Measurements from ENCODE around the gene RPA3.

The RPA3 gene

DNA sequence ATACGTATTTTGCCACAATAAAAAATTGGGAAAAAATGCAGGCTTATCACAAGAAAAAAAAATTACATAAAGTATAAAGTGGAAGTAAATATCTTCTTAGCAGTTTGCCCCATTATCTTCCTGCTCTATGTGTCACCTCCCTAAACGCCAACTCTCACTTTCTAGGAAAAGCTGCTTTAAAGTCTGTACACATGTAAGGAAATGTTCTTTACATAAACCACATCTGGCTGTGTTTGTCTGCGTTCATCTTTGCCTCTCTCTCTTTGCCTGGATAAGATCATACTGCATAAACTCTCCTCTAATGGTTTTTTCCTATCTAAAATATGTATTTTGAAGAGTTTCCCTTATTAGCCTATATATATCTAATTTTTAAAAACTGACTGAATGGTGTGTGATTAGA, 100.9 kb downstream of the RPA3 start:
- TF ChIP-seq, protein P1, sequence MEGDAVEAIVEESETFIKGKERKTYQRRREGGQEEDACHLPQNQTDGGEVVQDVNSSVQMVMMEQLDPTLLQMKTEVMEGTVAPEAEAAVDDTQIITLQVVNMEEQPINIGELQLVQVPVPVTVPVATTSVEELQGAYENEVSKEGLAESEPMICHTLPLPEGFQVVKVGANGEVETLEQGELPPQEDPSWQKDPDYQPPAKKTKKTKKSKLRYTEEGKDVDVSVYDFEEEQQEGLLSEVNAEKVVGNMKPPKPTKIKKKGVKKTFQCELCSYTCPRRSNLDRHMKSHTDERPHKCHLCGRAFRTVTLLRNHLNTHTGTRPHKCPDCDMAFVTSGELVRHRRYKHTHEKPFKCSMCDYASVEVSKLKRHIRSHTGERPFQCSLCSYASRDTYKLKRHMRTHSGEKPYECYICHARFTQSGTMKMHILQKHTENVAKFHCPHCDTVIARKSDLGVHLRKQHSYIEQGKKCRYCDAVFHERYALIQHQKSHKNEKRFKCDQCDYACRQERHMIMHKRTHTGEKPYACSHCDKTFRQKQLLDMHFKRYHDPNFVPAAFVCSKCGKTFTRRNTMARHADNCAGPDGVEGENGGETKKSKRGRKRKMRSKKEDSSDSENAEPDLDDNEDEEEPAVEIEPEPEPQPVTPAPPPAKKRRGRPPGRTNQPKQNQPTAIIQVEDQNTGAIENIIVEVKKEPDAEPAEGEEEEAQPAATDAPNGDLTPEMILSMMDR (IDR thresholded peaks at IDR 0.05; ENCODE audit: low read depth, low read length, missing control alignments) = no peak
- Histone ChIP-seq H3K4me3 (ENCODE audit: low read depth, low read length) (no peak overlapping the region), H3K27me3 (replicated peaks) (no peaks in the 10 kb centered on the region), H3K36me3 (replicated peaks) (no peaks in the 10 kb centered on the region), H3K27ac (no peak overlapping the region)
- DNase-seq = no peak
- in situ Hi-C loops (cut with HindIII; ENCODE audit: low pct_ligation_motif_present, low sequenced_read_pairs) = no loop called here

DNA sequence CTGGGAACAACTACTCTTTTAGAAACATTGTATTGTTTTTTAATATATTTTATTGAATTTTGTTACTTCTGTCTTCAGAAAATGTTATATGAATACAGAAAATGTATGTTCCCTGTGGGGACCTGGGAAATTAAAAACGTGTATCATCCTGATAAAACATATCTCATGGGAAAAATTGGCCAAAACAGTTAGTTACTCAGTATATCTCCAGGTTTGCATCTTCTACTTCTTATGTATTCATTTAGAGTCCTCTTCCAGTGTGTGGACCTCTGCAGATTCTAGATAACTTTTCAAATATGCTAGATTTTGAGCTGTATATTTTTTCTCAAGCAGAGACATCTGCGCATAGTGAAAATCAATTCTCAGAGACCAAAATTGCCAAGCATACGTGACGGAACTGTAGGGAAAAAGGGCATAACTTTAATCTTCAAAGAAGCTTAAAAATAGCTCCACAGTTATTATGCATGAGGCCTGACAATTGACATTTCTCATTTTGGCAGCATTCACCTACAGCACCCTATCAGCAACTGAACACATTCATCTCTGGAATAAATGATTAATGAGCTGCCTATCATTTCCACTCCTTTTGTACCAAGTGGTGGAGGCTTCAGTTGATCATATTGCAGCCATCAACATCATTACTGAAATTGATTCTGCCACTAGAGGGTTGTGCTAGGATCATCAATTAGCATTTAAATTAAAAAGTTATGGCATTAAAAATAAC, 104.2 kb downstream of the RPA3 start:
- Histone ChIP-seq H3K27ac (no peak overlapping the region), H3K36me3 (replicated peaks) (no peaks in the 10 kb centered on the region), H3K4me3 (ENCODE audit: low read depth, low read length) (no peak overlapping the region), H3K27me3 (replicated peaks) (no peaks in the 10 kb centered on the region)
- no peak for DNase-seq
- in situ Hi-C loops (cut with HindIII; ENCODE audit: low pct_ligation_motif_present, low sequenced_read_pairs) = no loop called here
- TF ChIP-seq, protein P1 (IDR thresholded peaks at IDR 0.05; ENCODE audit: low read depth, low read length, missing control alignments) = no peak

DNA sequence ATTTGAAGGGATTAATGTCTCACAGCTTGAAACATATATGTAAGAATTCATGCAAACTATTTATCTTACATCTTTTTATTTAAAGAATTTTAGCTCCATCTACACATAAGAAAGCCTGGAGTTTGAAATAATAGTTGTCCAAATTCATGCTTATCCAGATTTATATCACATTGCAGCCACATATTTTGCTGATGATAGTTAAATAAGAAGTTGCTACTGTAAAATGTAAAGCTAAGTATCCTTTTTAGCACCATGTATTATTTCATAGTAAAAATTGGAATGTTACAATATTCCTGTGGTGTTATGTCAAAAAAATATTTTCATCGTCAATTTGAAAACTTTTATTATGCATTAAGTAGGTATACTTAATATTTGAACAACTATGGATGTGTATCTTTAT, 105.2 kb downstream of the RPA3 start:
- no peak for DNase-seq
- TF ChIP-seq, protein P1 (IDR thresholded peaks at IDR 0.05; ENCODE audit: low read depth, low read length, missing control alignments) = no peak
- Histone ChIP-seq H3K36me3 (replicated peaks) (no peaks in the 10 kb centered on the region), H3K27ac (no peak overlapping the region), H3K27me3 (replicated peaks) (no peaks in the 10 kb centered on the region), H3K4me3 (ENCODE audit: low read depth, low read length) (no peak overlapping the region)
- in situ Hi-C loops (cut with HindIII; ENCODE audit: low pct_ligation_motif_present, low sequenced_read_pairs) = no loop called here

DNA sequence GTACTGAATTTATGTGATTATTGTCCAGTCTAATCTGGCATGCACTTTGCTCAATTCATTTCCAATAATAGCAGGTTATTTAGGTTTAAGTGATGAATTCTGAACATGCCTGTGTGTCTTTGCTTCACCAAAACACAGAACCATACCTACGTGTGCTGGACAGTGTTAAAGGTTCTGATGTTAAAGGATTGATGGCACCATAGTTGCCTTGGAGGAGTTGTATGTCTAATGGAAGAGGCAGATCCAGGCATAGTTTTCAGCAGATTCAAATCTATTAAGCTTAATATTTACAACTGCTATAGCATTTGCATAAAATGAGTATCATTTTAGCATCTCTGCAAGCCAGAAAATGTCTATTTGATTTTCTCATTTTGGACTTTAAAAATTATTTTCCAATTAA, 105.9 kb downstream of the RPA3 start:
- Histone ChIP-seq H3K27ac (no peak overlapping the region), H3K36me3 (replicated peaks) (no peaks in the 10 kb centered on the region), H3K27me3 (replicated peaks) (no peaks in the 10 kb centered on the region), H3K4me3 (ENCODE audit: low read depth, low read length) (no peak overlapping the region)
- TF ChIP-seq, protein P1 (IDR thresholded peaks at IDR 0.05; ENCODE audit: low read depth, low read length, missing control alignments) = no peak
- in situ Hi-C loops (cut with HindIII; ENCODE audit: low pct_ligation_motif_present, low sequenced_read_pairs) = no loop called here
- no peak for DNase-seq

DNA sequence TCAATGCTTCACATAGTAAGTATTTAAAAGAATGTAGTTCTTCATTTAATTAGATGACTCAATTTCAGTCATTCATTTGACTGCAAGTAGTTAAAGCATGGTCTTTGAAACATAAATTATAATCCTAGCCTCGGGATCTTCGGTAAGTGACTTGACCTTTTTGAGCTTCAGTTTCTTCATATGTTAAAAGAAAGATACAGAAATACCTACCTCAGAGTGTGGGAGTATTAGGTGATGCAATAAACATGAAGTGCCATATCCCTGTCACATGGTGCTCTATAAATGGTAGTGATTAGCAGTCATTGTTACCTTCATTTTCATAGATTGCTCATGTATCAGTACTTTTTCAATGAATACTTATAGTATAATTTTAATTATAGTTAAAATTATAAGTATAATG, 109.1 kb downstream of the RPA3 start:
- DNase-seq = no peak
- no peaks in the 10 kb centered on the region for H3K27me3 ChIP-seq (replicated peaks)
- no peak overlapping the region for H3K4me3 ChIP-seq (ENCODE audit: low read depth, low read length)
- no peak overlapping the region for H3K27ac ChIP-seq
- TF ChIP-seq, protein P1 (IDR thresholded peaks at IDR 0.05; ENCODE audit: low read depth, low read length, missing control alignments) = no peak
- in situ Hi-C loops (cut with HindIII; ENCODE audit: low pct_ligation_motif_present, low sequenced_read_pairs) = no loop called here
- H3K36me3 ChIP-seq (replicated peaks) = peaks cover 2% of the 10 kb centered on the region

DNA sequence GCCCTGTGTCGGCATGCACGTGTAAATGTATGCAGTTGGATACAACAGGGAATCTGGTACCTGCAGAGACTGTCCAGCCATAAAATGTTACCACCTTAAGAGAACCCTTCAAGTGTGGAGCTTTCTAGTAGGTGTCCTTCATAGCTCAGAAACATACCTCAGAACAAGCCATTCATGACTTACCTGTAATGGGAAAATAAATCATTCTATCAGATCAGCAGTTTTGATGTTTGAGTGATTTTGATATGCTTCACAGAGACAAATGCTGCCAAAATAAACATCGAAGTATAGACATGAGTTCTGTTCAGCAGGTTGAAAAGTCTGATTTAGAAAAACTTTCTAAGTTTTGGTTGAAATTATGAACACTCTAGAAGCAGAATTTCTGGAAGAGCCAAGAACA, 111.4 kb downstream of the RPA3 start:
- Histone ChIP-seq H3K4me3 (ENCODE audit: low read depth, low read length) (no peak overlapping the region), H3K27ac (no peak overlapping the region), H3K27me3 (replicated peaks) (no peaks in the 10 kb centered on the region), H3K36me3 (replicated peaks) (peaks cover 2% of the 10 kb centered on the region)
- in situ Hi-C loops (cut with HindIII; ENCODE audit: low pct_ligation_motif_present, low sequenced_read_pairs) = no loop called here
- TF ChIP-seq, protein P1 (IDR thresholded peaks at IDR 0.05; ENCODE audit: low read depth, low read length, missing control alignments) = no peak
- no peak for DNase-seq
